Ishikawa (cell line): Measurements from ENCODE around the gene PDZD7.

ENCODE experiments used
- CEBPB ChIP-seq: IDR thresholded peaks from 2 replicates; pipeline ENCODE4 v1.6.1; 2012
- CREB1 ChIP-seq: IDR thresholded peaks from 2 replicates; pipeline ENCODE4 v1.6.1; 2012; ENCODE audit warnings: low read depth
- EGR1 ChIP-seq: IDR thresholded peaks from 2 replicates; pipeline ENCODE4 v1.6.1; 2012
- EP300 ChIP-seq: IDR thresholded peaks from 2 replicates; pipeline ENCODE4 v1.6.1; 2012; ENCODE audit warnings: borderline replicate concordance
- FOXM1 ChIP-seq: IDR thresholded peaks from 2 replicates; pipeline ENCODE4 v1.6.1; 2012; ENCODE audit warnings: low read depth, borderline replicate concordance
- MAX ChIP-seq: IDR thresholded peaks from 2 replicates; pipeline ENCODE4 v1.6.1; 2012
- NFIC ChIP-seq: IDR thresholded peaks from 2 replicates; pipeline ENCODE4 v1.6.1; 2012
- RAD21 ChIP-seq: IDR thresholded peaks from 2 replicates; pipeline ENCODE4 v1.6.1; 2012; ENCODE audit warnings: low read depth
- REST ChIP-seq: IDR thresholded peaks from 2 replicates; pipeline ENCODE4 v1.6.1; 2012; ENCODE audit warnings: low read depth, mild to moderate bottlenecking
- TAF1 ChIP-seq: IDR thresholded peaks from 2 replicates; pipeline ENCODE4 v1.6.1; 2012; ENCODE audit warnings: low read depth, mild to moderate bottlenecking
- TCF12 ChIP-seq: IDR thresholded peaks from 2 replicates; pipeline ENCODE4 v1.6.1; 2012; ENCODE audit warnings: low read depth
- TEAD4 ChIP-seq: IDR thresholded peaks from 2 replicates; pipeline ENCODE4 v1.6.1; 2012
- USF1 ChIP-seq: IDR thresholded peaks from 2 replicates; pipeline ENCODE4 v1.6.1; 2012
- YY1 ChIP-seq: IDR thresholded peaks from 2 replicates; pipeline ENCODE4 v1.6.1; 2012; ENCODE audit warnings: low read depth
- ZBTB7A ChIP-seq: IDR thresholded peaks from 2 replicates; pipeline ENCODE4 v1.6.1; 2012; ENCODE audit warnings: low read depth

PDZD7 gene

GRCh38 chr10:101054876-101055275 is 23.9 kb upstream of the PDZD7 start:
- TF ChIP-seq NFIC (no peak), FOXM1 (no peak), YY1 (no peak), REST (no peak), TCF12 (no peak), TAF1 (no peak), CEBPB (no peak), CREB1 (no peak), RAD21 (no peak), EGR1 (no peak), MAX (no peak), TEAD4 (no peak), ZBTB7A (no peak), EP300 (no peak), USF1 (no peak)

- no peak for TF ChIP-seq EGR1
- TF ChIP-seq FOXM1, result no peak
- TF ChIP-seq MAX, result no peak
- TF ChIP-seq ZBTB7A, result no peak
- no peak for TF ChIP-seq CREB1
- TF ChIP-seq TAF1, result no peak
These were observed 23.4 kb upstream of the PDZD7 start for GRCh38 chr10:101054351-101054750.

- no peak for TF ChIP-seq TCF12
- TF ChIP-seq YY1, result no peak
- TF ChIP-seq NFIC, result no peak
- no peak for TF ChIP-seq MAX
- TF ChIP-seq RAD21, result no peak
- no peak for TF ChIP-seq TAF1
- TF ChIP-seq USF1, result no peak
- no peak for TF ChIP-seq REST
- no peak for TF ChIP-seq TEAD4
- TF ChIP-seq CEBPB, result no peak
- no peak for TF ChIP-seq EP300
These were observed 22.6 kb upstream of the PDZD7 start for GRCh38 chr10:101053516-101053915.

- no peak for TF ChIP-seq REST
- no peak for TF ChIP-seq FOXM1
- TF ChIP-seq NFIC, result no peak
- no peak for TF ChIP-seq YY1
- TF ChIP-seq TCF12, result no peak
These were observed 21.4 kb upstream of the PDZD7 start for GRCh38 chr10:101052285-101052684.

- TF ChIP-seq ZBTB7A (peak; percentile 92), NFIC (peak; percentile 52; the same call in 1 of the 2 replicates), REST (no peak), MAX (peak; percentile 75), EP300 (no peak), EGR1 (no peak), RAD21 (peak; percentile 71)
These were observed 19.5 kb upstream of the PDZD7 start for GRCh38 chr10:101050208-101051069.
